Measurements from ENCODE around the gene CCDC148. TPM values are rescaled to one million over a fixed set of nuclear protein-coding genes. Genes with fewer than 3 reads are reported as not detected.

The CCDC148 gene
- total RNA-seq, 1 experiment from 2014 or later: 0.11 TPM

GRCh38 chr2:158293722-158294121 lies 162.8 kb downstream of the CCDC148 start:
- H3K4me2 ChIP-seq (ENCODE audit: low read length): no peak overlapping the region
- H3K9ac ChIP-seq (ENCODE audit: low read length): no peak overlapping the region
- no peaks in the 10 kb centered on the region for H3K79me2 ChIP-seq (ENCODE audit: low read length)
- H3K36me3 ChIP-seq (ENCODE audit: low read depth, low read length): no peaks in the 10 kb centered on the region
- TF ChIP-seq, protein P1, sequence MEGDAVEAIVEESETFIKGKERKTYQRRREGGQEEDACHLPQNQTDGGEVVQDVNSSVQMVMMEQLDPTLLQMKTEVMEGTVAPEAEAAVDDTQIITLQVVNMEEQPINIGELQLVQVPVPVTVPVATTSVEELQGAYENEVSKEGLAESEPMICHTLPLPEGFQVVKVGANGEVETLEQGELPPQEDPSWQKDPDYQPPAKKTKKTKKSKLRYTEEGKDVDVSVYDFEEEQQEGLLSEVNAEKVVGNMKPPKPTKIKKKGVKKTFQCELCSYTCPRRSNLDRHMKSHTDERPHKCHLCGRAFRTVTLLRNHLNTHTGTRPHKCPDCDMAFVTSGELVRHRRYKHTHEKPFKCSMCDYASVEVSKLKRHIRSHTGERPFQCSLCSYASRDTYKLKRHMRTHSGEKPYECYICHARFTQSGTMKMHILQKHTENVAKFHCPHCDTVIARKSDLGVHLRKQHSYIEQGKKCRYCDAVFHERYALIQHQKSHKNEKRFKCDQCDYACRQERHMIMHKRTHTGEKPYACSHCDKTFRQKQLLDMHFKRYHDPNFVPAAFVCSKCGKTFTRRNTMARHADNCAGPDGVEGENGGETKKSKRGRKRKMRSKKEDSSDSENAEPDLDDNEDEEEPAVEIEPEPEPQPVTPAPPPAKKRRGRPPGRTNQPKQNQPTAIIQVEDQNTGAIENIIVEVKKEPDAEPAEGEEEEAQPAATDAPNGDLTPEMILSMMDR (conservative IDR thresholded peaks at IDR 0.05; ENCODE audit: low read depth, low read length): no peak
- TF ChIP-seq EZH2 (IDR thresholded peaks at IDR 0.05; ENCODE audit: low read length, unreplicated experiment) (no peak), EZH2phosphoT487 (IDR thresholded peaks at IDR 0.05; ENCODE audit: borderline replicate concordance, low read length) (no peak)
- H3F3A ChIP-seq (ENCODE audit: low read length, unreplicated experiment): no peaks in the 10 kb centered on the region
- peaks cover 8% of the 10 kb centered on the region for H3K27me3 ChIP-seq (ENCODE audit: low read length)
- intact Hi-C loops (cut with micrococcal nuclease): no loop called here
- no peak overlapping the region for H2AFZ ChIP-seq (ENCODE audit: low read length)
- POLR2A ChIA-PET (ENCODE audit: unreplicated experiment): no interaction called here
- CTCF ChIA-PET: no interaction called here
- H4K20me1 ChIP-seq (ENCODE audit: low read length): no peaks in the 10 kb centered on the region
- no peaks in the 10 kb centered on the region for H3K4me1 ChIP-seq (ENCODE audit: insufficient read depth, low read length)
- no TSS peak for BruUV-seq (replicated peaks)
- H3K9me3 ChIP-seq (ENCODE audit: low read length): no peaks in the 10 kb centered on the region
- no peak for DNase-seq
- no peak overlapping the region for H3K27ac ChIP-seq (ENCODE audit: low read length)
- H3K4me3 ChIP-seq (ENCODE audit: low read length): no peak overlapping the region
- no peaks in the 10 kb centered on the region for H3K9me2 ChIP-seq (replicated peaks; ENCODE audit: low read length)
- ATAC-seq: no peak

- BruUV-seq (replicated peaks): no TSS peak
- intact Hi-C loops (cut with micrococcal nuclease): no loop called here
- H3K27me3 ChIP-seq (ENCODE audit: low read length): peaks cover 8% of the 10 kb centered on the region
- H4K20me1 ChIP-seq (ENCODE audit: low read length): no peaks in the 10 kb centered on the region
- DNase-seq: peak; percentile 17
- ChIA-PET CTCF (no interaction called here), POLR2A (ENCODE audit: unreplicated experiment) (no interaction called here)
- H2AFZ ChIP-seq (ENCODE audit: low read length): no peak overlapping the region
- no peaks in the 10 kb centered on the region for H3F3A ChIP-seq (ENCODE audit: low read length, unreplicated experiment)
- no peaks in the 10 kb centered on the region for H3K4me1 ChIP-seq (ENCODE audit: insufficient read depth, low read length)
- H3K9ac ChIP-seq (ENCODE audit: low read length): no peak overlapping the region
- H3K27ac ChIP-seq (ENCODE audit: low read length): no peak overlapping the region
- no peak; the same call in 1 of the 2 replicates for ATAC-seq
- no peak overlapping the region for H3K4me3 ChIP-seq (ENCODE audit: low read length)
- H3K4me2 ChIP-seq (ENCODE audit: low read length): no peak overlapping the region
- H3K9me2 ChIP-seq (replicated peaks; ENCODE audit: low read length): no peaks in the 10 kb centered on the region
- no peaks in the 10 kb centered on the region for H3K79me2 ChIP-seq (ENCODE audit: low read length)
- no peaks in the 10 kb centered on the region for H3K36me3 ChIP-seq (ENCODE audit: low read depth, low read length)
- H3K9me3 ChIP-seq (ENCODE audit: low read length): no peaks in the 10 kb centered on the region
- no peak for TF ChIP-seq EZH2phosphoT487 (IDR thresholded peaks at IDR 0.05; ENCODE audit: borderline replicate concordance, low read length)
These were observed 164.9 kb downstream of the CCDC148 start for GRCh38 chr2:158291544-158292180.

GRCh38 chr2:158290225-158290624 lies 166.3 kb downstream of the CCDC148 start:
- Histone ChIP-seq H2AFZ (ENCODE audit: low read length) (no peak overlapping the region), H3K9me3 (ENCODE audit: low read length) (no peaks in the 10 kb centered on the region), H3K4me2 (ENCODE audit: low read length) (no peak overlapping the region), H3K79me2 (ENCODE audit: low read length) (no peaks in the 10 kb centered on the region), H4K20me1 (ENCODE audit: low read length) (no peaks in the 10 kb centered on the region), H3K4me1 (ENCODE audit: insufficient read depth, low read length) (no peaks in the 10 kb centered on the region), H3K27ac (ENCODE audit: low read length) (no peak overlapping the region), H3K9me2 (replicated peaks; ENCODE audit: low read length) (no peaks in the 10 kb centered on the region), H3K9ac (ENCODE audit: low read length) (no peak overlapping the region), H3K27me3 (ENCODE audit: low read length) (peaks cover 8% of the 10 kb centered on the region), H3F3A (ENCODE audit: low read length, unreplicated experiment) (no peaks in the 10 kb centered on the region), H3K36me3 (ENCODE audit: low read depth, low read length) (no peaks in the 10 kb centered on the region), H3K4me3 (ENCODE audit: low read length) (no peak overlapping the region)
- intact Hi-C loops (cut with micrococcal nuclease): no loop called here
- TF ChIP-seq EZH2phosphoT487 (IDR thresholded peaks at IDR 0.05; ENCODE audit: borderline replicate concordance, low read length) (no peak), EZH2 (IDR thresholded peaks at IDR 0.05; ENCODE audit: low read length, unreplicated experiment) (no peak)
- TF ChIP-seq, protein P1 (conservative IDR thresholded peaks at IDR 0.05; ENCODE audit: low read depth, low read length): no peak
- DNase-seq (no peak), ATAC-seq (no peak)
- CTCF ChIA-PET: no interaction called here
- no TSS peak for BruUV-seq (replicated peaks)
- POLR2A ChIA-PET (ENCODE audit: unreplicated experiment): no interaction called here

All from PC-3 (cell line).